ENCODE results near the gene HIVEP3. TPM values are rescaled to one million over a fixed set of nuclear protein-coding genes. Genes with fewer than 3 reads are reported as not detected.
"Not testable (repeated sequence)": the region's sequence is repeated elsewhere in the genome, so short reads cannot be mapped to it uniquely, and the experiment has no call there.

Gene HIVEP3
- total RNA-seq, 1 experiment from 2014 or later = 1.4 TPM

- Mint-ChIP-seq H3K9me3 (peaks cover 11 to 21% of the 10 kb centered on the region in 2 experiments), H3K4me1 (peaks cover 0 to 8% of the 10 kb centered on the region in 2 experiments; a peak in 3 of 4 replicates), H3K27ac (no peak overlapping the region), H3K36me3 (ENCODE audit: insufficient read depth in 1 of 3, low read depth in 3 of 3) (peaks cover 6 to 13% (median 7%) of the 10 kb centered on the region in 3 experiments; a peak in 6 of 7 replicates), H3K4me3 (no peak overlapping the region), H3K27me3 (ENCODE audit: low read depth) (peaks cover 30% of the 10 kb centered on the region)
- Histone ChIP-seq H3K9ac (ENCODE audit: extremely low read depth, insufficient read length, low read length) (no peak overlapping the region), H3K4me2 (ENCODE audit: insufficient read depth, insufficient read length, low read length) (no peak overlapping the region), H3K23me2 (ENCODE audit: insufficient read length, low read depth, low read length, poor library complexity, severe bottlenecking) (no peaks in the 10 kb centered on the region), H3K23ac (ENCODE audit: insufficient read length, low read depth, low read length) (no peak overlapping the region), H3K79me2 (ENCODE audit: insufficient read depth, low read length) (no peaks in the 10 kb centered on the region), H2BK120ac (ENCODE audit: low read depth, low read length, poor library complexity, severe bottlenecking) (no peak overlapping the region), H2AK5ac (ENCODE audit: insufficient read length, low read length) (no peak overlapping the region), H3K56ac (ENCODE audit: insufficient read length, low read depth, low read length) (no peak overlapping the region), H3K18ac (ENCODE audit: insufficient read length, low read depth, low read length) (no peak overlapping the region), H2BK12ac (ENCODE audit: insufficient read length, low read depth, low read length) (no peak overlapping the region), H3K4me1 (ENCODE audit: insufficient read depth, low read length) (no peaks in the 10 kb centered on the region), H3K27me3 (ENCODE audit: insufficient read depth, low read length) (no peaks in the 10 kb centered on the region), H3T11ph (ENCODE audit: low read length) (no peak overlapping the region), H4K8ac (replicated peaks; ENCODE audit: insufficient read length, low read depth, low read length) (no peak overlapping the region), H3K14ac (ENCODE audit: insufficient read depth, low read length) (no peak overlapping the region; the same call in 1 of the 2 replicates), H4K20me1 (ENCODE audit: control insufficient read depth, insufficient read depth, insufficient read length) (no peaks in the 10 kb centered on the region), H3K4ac (ENCODE audit: low read depth, low read length) (no peak overlapping the region), H3K9me3 (ENCODE audit: control insufficient read depth, low read depth, low read length) (no peaks in the 10 kb centered on the region), H2AFZ (ENCODE audit: low read length) (no peak overlapping the region), H4K5ac (ENCODE audit: insufficient read length, low read depth, low read length) (no peak overlapping the region), H3K27ac (ENCODE audit: insufficient read length, low read depth, low read length) (no peak overlapping the region), H2BK20ac (ENCODE audit: low read depth, low read length, poor library complexity, severe bottlenecking) (no peak overlapping the region), H4K91ac (ENCODE audit: insufficient read length, low read depth, low read length) (no peak overlapping the region), H3K79me1 (ENCODE audit: insufficient read depth, low read depth, low read length, poor library complexity, severe bottlenecking) (no peaks in the 10 kb centered on the region), H2BK5ac (ENCODE audit: insufficient read length, low read length) (no peak overlapping the region), H2BK15ac (ENCODE audit: low read depth, low read length) (no peak overlapping the region)
- no peak for TF ChIP-seq CTCF (conservative IDR thresholded peaks at IDR 0.05)
- no CpG with 5 or more reads among the region's 13 CpGs for WGBS (ENCODE audit: extremely low coverage, insufficient read length, low lambda C conversion rate)
- no peak for DNase-seq
Measured at GRCh38 chr1:41557751-41558455, 360.8 kb downstream of the HIVEP3 start.

GRCh38 chr1:41554746-41555145, 364.0 kb downstream of the HIVEP3 start:
- H2BK120ac ChIP-seq (ENCODE audit: low read depth, low read length, poor library complexity, severe bottlenecking); H3K56ac ChIP-seq (ENCODE audit: insufficient read length, low read depth, low read length); H3K4me1 Mint-ChIP-seq; H2AFZ ChIP-seq (ENCODE audit: low read length); H3K27ac Mint-ChIP-seq; H3K4me2 ChIP-seq (ENCODE audit: insufficient read depth, insufficient read length, low read length); H2BK15ac ChIP-seq (ENCODE audit: low read depth, low read length); H2AK5ac ChIP-seq (ENCODE audit: insufficient read length, low read length); H3K79me2 ChIP-seq (ENCODE audit: insufficient read depth, low read length); H3K4ac ChIP-seq (ENCODE audit: low read depth, low read length); H4K8ac ChIP-seq (replicated peaks; ENCODE audit: insufficient read length, low read depth, low read length); H3K18ac ChIP-seq (ENCODE audit: insufficient read length, low read depth, low read length); H3T11ph ChIP-seq (ENCODE audit: low read length); H4K20me1 ChIP-seq (ENCODE audit: control insufficient read depth, insufficient read depth, insufficient read length); H2BK20ac ChIP-seq (ENCODE audit: low read depth, low read length, poor library complexity, severe bottlenecking); H3K23me2 ChIP-seq (ENCODE audit: insufficient read length, low read depth, low read length, poor library complexity, severe bottlenecking); H3K79me1 ChIP-seq (ENCODE audit: insufficient read depth, low read depth, low read length, poor library complexity, severe bottlenecking); H2BK5ac ChIP-seq (ENCODE audit: insufficient read length, low read length); H3K23ac ChIP-seq (ENCODE audit: insufficient read length, low read depth, low read length); H3K27me3 ChIP-seq (ENCODE audit: insufficient read depth, low read length); H2BK12ac ChIP-seq (ENCODE audit: insufficient read length, low read depth, low read length); H3K4me3 Mint-ChIP-seq; DNase-seq; H4K5ac ChIP-seq (ENCODE audit: insufficient read length, low read depth, low read length); H3K27ac ChIP-seq (ENCODE audit: insufficient read length, low read depth, low read length); H3K9ac ChIP-seq (ENCODE audit: extremely low read depth, insufficient read length, low read length); H3K14ac ChIP-seq (ENCODE audit: insufficient read depth, low read length); H4K91ac ChIP-seq (ENCODE audit: insufficient read length, low read depth, low read length); H3K9me3 ChIP-seq (ENCODE audit: control insufficient read depth, low read depth, low read length); H3K4me1 ChIP-seq (ENCODE audit: insufficient read depth, low read length): not testable (repeated sequence)
- peaks cover 31% of the 10 kb centered on the region for H3K27me3 Mint-ChIP-seq (ENCODE audit: low read depth)
- H3K36me3 Mint-ChIP-seq (ENCODE audit: insufficient read depth in 1 of 3, low read depth in 3 of 3) = peaks cover 6 to 13% (median 7%) of the 10 kb centered on the region in 3 experiments; a peak in 6 of 7 replicates
- no CpG with 5 or more reads among the region's 5 CpGs for WGBS (ENCODE audit: extremely low coverage, insufficient read length, low lambda C conversion rate)
- H3K9me3 Mint-ChIP-seq = peaks cover 19 to 30% of the 10 kb centered on the region in 2 experiments

Measured in H9 (cell line).